Posterior vena cava (tissue), 2 donors: ENCODE data around the gene RYK. TPM values are rescaled to one million over a fixed set of nuclear protein-coding genes. Genes with fewer than 3 reads are reported as not detected.
"Not testable (repeated sequence)": the region's sequence is repeated elsewhere in the genome, so short reads cannot be mapped to it uniquely, and the experiment has no call there.

Experiments used
- DNase-seq: peaks from one replicate; pipeline ENCODE4 v3.0.0-alpha.2; 2020; ENCODE audit warnings: low spot score
- intact Hi-C, 2 donors: fragments of 100-400 bp; cut with DNase I; formaldehyde crosslinking; loops; one replicate each; pipeline versions ENCODE4 v1.14.1 to v1.14.2; 2022 to 2023
- long read RNA-seq, 2 donors: library from polyadenylated mRNA; unstranded; transcript quantifications; one replicate each; pipeline ENCODE4 v2.0.0, GENCODE V29; 2020 to 2021
- total RNA-seq, 2 donors: library from RNA; stranded (reverse); fragmentation: NEBNext Ultra II Directional; extraction: Animal tissue kit (Norgen Biotek cat#: 25700); gene quantifications; one replicate each; pipeline ENCODE4 v1.2.1, GENCODE V29; 2021
- donor health status: DM: yes; HTN: yes; CAD: no.
- donor health status: DM: yes; HTN: yes; CAD: no.

The RYK gene
- 10 to 100 TPM; 55.8 to 82.7 TPM for total RNA-seq
- long read RNA-seq, donor 1, transcript RYK-209 (15 exons, 2,934 nt) = minor isoform, 8 of 39 reads
- long read RNA-seq, donor 1, transcript RYK-201 (15 exons, 2,667 nt) = major isoform, 21 of 39 reads
- long read RNA-seq, donor 1, partial matches to known transcripts = 6 of 39 reads
- long read RNA-seq, donor 1, other reads (novel, unspliced or antisense) = 4 of 39 reads
- long read RNA-seq, donor 2, full-length matches to known transcripts = 5 of 17 reads
- long read RNA-seq, donor 2, partial matches to known transcripts = 10 of 17 reads
- long read RNA-seq, donor 2, other reads (novel, unspliced or antisense) = 2 of 17 reads

DNA sequence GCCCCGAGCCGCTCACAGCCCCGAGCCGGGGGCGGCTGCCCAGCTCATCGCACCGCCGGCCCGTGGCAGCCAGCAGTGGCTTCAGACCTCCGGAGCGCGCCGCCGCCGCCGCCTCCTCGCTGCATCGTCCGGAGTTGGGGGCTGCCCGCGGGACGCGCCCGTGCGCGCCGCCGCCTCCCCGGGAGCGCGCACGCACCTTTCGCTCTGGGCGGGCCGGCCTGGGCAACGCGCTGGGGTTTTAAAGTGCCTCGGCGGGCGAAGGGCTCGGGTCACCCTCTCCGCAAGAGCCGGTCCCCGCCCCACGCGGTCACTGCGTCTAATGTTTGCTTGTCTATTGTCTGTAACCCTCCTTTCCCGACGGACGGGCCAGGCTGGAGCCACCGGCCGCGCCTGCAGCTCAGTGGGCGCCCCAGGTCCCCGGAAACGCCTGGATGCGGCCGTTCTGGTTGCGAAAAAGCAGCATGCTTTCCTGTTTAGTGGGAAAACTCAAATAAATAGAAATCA lies at the start of gene RYK:
TSS of gene RYK (minus strand) at position 143 of the 504 bp plus-strand sequence. CDS start 205 bp downstream, outside the sequence.
- DNase-seq = peak; percentile 94
- intact Hi-C loops = no loop called here

DNA sequence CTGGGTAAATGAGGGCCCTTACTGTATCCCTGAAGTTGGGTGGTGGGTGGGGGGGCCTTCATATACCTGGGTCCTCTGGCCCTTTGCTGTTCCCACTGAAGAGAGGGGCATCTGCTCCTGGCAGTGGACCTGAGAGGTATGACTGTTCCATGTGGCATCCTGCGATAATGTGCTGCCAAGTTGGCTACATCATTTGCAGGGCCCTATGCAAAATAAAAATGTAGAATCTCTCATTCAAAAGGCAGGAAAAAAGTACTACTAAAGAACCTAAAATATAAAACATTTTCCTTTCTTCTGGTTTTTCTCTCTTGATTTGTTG lies 49.2 kb upstream of the RYK start:
- DNase-seq = no peak
- intact Hi-C loops = loop anchor here (2.0 to 5.0 kb wide), 2 partner anchors 88 to 89 kb away; no protein-coding TSS in a partner anchor

DNA sequence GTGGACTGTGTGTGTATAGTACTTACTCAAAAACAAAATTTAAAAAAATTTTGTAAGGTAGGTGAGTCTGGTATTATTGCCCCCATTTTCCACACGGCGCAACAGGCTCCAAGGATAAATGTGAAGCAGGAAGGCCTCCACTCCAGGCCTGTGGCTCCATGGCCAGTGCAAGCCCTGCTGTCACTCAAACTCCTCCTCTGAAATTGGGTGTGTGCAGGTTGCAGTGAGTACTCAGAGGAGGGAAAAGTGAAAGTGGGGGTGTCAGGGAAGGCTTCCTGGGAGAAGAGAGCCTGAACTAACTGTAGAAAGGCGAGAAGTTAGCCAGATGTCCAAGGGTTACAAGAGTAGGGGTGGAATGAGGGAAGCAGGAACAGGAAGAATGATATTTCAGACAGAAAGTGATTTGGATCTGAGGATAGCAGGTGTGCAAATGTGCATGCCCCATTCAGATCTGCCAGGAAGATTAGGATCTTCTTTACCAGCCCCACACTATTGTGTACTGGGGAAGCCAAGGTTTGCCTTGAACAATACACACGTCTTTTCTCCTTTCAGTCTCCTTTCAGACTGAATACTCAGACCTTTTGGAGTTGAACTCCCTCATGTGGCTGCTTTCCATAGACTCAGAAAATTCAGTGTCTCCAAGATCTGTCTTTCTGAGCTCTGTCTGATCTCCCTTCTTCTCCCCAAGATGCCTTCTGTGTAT lies 48.7 kb upstream of the RYK start:
- intact Hi-C loops = loop anchor here in 1 of 2 donors (5.0 kb wide), 1 partner anchor 87 kb away; no protein-coding TSS in a partner anchor
- DNase-seq = no peak

DNA sequence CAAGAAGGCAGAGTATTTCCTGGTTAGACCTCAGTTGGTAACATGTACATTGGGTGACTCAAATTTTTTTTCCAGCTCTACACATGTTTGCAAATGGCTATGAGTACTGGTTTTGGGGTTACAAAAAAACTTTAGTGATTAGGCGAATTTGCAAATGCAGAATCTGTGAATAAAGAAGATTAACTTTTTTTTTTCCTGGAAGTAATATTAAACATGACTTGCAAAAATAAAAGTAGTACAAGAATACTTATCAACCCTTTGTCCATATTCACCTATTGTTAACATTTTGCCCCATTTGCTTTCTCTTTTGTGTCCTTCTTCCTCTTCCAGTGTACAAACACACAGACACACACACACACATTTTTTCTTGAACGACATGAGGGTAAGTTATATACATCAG lies 47.6 kb upstream of the RYK start:
- intact Hi-C loops = loop anchor here in 1 of 2 donors (5.0 kb wide), 1 partner anchor 86 kb away; no protein-coding TSS in a partner anchor
- no peak for DNase-seq

DNA sequence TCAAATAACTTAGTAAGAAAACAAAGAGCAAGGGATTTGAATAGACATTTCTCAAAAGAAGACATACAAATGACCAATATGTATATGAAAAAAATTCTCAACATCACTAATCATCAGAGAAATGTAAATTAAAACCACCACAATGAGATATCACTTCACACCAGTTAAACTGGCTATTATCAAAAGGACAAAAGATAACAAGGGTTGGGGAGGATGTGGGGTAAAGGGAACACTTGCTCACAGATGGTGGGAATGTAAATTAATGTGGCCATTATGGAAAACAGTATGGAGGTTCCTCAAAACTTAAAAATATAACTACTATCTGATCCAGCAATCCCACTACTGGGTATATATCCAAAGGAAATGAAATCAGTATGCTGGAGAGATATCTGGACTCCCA lies 46.0 kb upstream of the RYK start:
- intact Hi-C loops = loop anchor here in 1 of 2 donors (5.0 kb wide), 1 partner anchor 84 kb away; no protein-coding TSS in a partner anchor
- DNase-seq = no peak

DNA sequence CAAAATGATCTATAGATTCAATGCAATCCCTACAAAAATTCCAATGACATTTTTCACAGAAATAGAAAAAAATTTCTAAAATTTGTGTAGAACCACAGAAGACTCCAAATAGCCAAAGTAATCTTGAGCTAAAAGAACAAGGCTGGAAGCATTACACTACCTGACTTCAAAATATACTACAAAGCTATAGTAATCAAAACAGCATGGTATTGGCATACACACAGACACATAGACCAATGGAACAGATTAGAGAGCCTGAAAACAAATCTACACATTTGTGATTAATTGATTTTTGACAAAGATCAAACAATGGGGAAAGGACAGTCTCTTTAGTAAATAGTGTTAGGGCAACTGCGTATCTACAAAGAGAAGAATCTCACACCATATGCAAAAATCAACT lies 45.3 kb upstream of the RYK start:
- intact Hi-C loops = loop anchor here in 1 of 2 donors (5.0 kb wide), 1 partner anchor 84 kb away; no protein-coding TSS in a partner anchor
- no peak for DNase-seq

DNA sequence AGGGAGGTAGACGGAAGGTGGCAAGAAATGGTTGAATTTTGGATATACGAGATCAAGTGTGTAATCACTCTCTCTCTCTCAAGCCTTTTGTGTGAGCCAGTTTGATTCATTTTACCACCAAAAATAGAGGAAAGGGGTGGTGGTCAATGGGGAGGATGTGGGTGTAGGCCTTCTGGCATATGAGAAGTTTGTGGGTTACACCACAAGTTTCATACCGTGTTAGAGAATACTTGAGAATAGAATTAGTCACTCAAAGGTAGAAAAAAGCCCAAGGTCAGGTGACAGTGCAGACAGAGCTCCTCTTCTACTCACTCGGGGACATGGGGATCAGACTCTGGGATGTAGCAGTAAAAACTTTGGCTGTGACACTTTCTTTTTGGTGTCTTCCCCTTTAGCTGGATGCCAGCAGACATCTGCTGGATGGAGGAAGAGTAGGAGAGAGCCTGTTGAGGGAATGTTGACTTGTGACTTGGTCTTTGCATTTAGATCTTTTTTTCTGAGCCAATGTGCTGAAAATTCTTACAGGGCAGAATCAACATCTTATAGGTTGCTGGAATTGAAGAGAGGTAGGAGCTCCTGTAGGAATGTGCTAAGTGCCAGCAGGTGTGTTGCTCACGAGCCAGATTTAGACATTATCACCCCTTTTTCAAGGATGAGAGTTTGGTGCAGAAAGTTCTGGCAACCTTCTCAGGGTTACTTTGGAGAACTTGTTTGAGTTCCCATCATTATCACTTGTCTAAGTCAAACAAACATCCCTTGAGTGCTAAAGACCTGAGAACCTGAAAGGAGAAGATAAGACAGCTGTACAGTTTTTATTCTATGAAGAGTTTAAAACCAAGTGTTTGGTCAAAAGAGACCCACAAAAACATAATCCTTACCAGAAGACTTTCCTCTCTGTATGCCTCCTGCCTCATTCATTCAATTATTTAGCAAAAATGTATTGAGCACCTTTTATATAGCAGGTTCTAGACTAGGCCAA lies 43.9 kb upstream of the RYK start:
- no peak for DNase-seq
- intact Hi-C loops = loop anchor here in 1 of 2 donors (5.0 kb wide), 1 partner anchor 82 kb away; no protein-coding TSS in a partner anchor

DNA sequence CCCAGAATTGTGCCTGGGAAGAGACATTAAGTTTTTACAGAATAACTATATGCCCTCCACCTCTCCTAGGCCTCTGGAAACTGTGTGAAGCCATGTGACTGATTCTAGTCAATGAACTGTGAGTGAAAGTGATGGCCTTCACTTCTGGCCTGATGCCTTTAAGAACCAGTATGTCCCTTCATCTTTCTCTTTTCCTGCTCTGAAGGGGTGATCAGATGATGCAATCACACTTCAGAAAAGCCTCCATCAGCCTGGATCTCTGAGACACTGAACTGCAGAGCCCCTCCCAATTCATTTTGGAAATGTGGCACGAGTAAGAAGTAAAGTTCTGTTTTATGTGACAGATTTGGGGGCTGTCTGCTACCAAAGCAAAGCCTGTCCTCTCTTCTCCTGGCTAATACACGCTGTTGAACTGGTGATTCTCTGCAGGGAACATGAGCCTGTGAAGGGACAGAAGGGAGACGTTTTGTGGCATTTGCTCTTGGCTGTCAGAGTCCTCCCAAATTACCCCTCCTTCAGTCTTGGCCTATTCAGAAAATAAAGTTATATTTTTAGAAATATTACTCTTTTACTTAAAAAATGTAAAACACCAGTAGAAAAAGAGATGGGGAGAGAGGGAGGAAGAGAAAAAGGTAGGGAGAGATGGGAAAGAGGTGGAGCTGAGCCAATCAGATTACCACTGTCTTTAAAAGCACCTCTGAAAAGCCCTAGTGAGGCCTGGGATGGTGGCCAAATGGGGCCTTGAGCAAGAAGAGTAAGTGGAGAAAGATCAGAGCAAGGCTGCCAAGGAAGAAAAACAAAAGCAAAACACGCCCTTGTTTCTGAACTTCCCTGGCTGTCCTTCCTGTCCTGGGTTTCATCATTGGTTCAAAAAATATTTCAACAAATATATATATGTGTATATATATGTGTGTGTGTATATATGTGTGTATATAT lies 40.9 kb upstream of the RYK start:
- peak; percentile 95 for DNase-seq
- intact Hi-C loops = no loop called here

DNA sequence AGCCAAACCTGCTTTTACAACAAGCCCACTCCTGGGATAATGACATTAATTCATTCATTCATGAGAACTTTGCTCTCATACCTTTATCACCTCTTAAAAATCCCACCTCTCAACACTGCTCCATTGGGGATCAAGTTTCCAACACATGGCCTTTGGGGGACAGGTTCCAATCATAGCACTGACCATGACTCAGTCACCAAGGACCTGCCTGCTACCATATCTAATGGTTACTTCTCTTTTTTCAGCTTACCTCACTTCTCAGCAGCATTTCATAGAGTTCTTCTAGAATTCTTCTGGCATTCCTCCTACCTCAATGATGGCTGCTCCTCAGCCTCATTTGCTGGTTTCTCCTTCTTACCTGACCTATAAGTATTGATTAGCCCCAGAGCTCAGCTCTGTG lies 36.9 kb upstream of the RYK start:
- DNase-seq = no peak
- intact Hi-C loops = no loop called here

DNA sequence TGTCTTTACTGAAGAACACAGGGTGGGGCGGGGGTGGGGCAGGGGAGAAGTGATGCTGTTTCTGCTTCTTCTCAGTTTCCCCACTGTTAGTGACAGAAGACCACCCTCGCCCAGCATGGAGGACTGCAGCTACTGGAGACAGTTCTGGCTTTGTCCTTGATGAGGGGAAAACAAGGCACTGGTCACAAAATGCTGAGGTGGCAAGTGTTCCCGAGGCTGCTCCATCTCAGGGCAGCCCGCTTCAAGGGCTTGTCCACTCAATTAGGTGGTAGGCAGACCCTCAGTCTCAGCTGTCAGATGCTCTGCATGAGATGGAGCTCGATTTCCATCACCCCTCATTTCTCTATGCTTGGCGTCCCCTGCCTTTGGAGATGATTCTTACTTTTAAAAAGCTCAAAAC lies 33.8 kb upstream of the RYK start:
- intact Hi-C loops = no loop called here
- DNase-seq = no peak

DNA sequence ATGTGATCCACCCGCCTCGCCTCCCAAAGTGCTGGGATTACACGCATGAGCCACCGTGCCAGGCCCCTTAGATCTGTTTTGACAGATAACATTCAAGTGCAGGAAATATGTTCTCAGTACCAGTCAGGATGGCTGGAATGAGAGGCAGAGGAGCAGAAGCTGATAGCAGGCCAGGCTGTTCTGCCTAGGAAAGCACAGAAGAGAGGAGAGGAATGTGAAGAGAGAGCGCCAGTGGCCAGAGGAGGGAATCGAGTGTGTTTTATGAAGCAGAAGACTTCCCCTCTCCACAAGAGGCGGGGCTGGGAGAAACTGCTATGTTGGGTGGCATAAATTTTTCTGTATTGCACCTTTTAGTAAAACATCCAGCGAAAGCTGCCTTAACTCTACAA lies 32.0 kb upstream of the RYK start:
- DNase-seq = no peak
- intact Hi-C loops = no loop called here

DNA sequence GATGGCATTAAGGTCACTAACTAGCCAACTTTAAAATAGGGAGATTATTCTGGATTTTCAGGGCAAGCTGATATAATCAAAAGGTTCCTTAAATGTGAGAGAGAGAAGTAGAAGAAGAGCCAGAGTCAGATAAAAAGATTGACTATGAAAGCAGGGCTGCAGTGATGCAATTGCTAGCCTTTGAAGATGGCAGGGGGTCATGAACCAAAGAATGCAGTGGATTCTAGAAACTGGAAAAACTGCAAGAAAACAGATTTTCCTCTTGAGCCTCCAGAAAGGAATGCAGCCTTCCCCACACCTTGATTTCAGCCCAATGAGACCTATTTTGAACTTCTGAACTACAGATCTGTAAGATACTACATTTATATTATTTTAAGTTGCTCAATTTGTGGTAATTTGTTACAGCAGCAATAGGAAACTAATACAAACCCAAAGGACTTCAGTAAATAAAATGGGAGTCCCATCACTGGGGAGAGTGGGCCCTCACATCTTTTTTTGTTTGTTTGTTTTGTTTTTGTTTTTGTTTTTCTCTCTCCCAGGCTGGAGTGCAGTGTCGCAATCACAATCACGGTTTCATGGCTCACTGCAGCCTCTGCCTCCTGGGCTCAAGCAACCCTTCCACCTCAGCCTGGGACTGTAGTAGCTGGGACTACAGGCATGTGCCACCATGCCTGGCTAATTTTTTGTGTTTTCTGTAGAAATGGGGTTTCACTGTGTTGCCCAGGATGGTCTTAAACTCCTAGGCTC lies 31.4 kb upstream of the RYK start:
- intact Hi-C loops = no loop called here

DNA sequence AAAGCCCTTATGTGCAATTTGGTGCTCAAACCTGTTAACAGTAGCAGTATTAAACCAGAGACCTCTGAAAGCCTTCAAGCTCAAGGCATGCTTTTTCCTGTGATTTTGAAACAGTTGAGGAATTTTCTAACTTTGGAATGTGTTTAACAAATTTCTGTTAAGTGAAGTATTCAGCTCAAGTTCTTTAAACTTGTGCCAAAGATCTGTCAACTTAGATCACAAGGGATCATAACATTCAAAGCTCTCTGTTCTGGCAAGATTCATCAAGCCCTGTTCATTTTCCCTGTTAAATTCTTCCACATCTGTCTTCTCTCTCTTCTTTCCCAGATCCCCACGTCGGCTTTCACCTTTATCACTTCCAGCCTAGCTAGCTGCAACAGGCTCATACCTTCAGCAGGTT lies 28.8 kb upstream of the RYK start:
- intact Hi-C loops = no loop called here
- no peak for DNase-seq

More for the DNA sequence above, 31.4 kb upstream of the RYK start:
- DNase-seq = no peak

DNA sequence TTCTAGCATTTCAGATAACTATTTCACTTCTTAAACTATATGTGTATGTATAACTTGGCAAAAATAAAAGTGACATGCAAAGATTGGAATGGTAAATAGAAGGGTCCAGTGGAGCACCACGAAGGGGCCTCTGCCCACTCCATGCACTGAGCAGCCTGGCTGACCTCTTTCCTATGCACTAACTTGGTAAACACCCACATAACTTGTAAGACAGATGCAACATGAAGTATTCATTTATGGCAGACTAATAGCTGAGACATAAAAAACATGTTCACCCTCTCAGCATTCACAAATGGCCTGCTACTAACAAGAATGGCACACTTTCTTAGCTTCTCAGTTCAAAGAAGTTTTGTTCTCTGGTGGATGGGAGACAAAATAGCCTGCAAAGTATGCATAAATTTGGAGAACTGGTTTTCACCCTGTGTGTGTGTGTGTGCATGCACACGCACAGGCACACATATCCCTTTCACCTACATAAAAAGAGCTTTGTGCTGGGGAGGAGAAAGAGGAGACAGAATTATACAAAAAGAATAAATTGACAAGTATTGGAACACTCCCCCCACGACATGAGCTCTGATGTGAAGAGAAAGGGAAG lies 26.5 kb upstream of the RYK start:
- intact Hi-C loops = no loop called here
- no peak for DNase-seq

DNA sequence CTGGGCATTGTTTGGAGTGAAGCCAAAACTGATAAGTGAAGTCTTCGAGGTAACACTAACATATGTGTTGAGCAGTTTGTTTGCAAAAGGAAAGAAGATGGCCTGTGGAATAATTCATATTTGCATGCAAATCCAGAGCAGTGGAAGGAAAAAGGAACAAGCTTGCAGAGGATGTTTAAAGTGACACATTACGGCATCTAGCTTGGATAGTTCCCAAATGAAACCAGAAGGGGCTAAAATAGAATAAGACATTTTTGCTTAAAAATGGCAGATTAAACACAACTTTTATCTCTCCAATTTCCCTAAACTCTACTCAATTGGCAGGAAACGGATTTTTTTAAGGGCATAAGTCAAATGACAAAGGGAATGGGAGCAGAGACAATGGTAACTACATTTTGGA lies 25.4 kb upstream of the RYK start:
- intact Hi-C loops = no loop called here
- no peak for DNase-seq

DNA sequence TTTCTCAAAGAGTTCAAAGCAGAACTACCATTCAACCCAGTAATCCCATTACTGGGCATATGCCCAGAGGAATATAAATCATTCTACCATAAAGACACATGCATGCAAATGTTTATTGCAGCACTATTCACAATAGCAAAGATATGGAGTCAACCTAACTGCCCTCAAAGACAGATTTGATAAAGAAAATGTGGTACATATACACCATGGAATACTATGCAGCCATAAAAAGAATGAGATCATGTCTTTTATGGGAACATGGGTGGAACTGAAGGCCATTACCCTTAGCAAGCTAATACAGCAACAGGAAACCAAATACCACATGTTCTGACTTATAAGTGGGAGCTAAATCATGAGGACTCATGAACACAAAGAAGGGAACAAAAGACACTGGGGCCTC lies 24.5 kb upstream of the RYK start:
- intact Hi-C loops = not testable (repeated sequence)

DNA sequence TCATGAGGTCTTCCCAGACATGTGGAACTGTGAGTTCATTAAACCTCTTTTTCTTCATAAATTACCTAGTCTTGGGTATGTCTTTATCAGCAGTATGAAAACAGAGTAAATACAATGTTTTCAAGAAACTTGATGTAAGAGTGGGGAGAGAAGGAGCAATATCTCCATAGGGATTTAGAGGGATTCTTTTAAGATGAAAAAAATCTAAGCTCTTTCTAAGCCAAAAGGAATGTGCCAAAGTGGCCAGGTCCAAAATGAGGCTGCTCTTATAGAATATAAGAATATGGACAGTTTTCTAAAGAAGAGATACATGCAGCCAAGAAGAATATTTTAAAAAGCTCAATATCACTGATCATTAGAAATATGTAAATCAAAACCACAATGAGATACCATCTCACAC lies 23.9 kb upstream of the RYK start:
- intact Hi-C loops = no loop called here
- DNase-seq = no peak

More for the DNA sequence above, 24.5 kb upstream of the RYK start:
- not testable (repeated sequence) for DNase-seq
